ENCODE data around the gene MYLIP.

Gene MYLIP

GRCh38 chr6:16106991-16107787 lies 21.7 kb upstream of the MYLIP start:
- DNase-seq (ENCODE audit: low read depth in 1 of 2, low spot score in 1 of 2): no peak

DNA sequence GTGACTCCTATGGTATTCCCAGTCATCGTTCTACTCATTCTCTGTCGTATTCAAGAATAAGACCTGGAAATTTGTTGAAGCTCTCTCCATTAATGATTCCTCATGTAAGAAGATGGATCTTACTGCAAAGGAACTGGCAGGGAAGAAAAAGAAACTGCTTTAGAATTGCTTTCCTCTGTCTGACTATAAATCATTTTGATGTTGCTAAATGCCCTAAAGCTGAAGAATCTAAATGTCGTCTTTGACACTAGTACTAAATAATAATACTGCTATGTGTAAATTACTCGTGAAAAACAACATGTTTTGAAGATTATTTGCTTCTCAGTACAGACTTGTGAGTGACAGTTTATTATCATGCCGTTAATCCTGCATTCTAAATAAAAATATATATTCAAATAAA lies 20.5 kb upstream of the MYLIP start:
- DNase-seq (ENCODE audit: low read depth in 1 of 2, low spot score in 1 of 2): no peak

DNA sequence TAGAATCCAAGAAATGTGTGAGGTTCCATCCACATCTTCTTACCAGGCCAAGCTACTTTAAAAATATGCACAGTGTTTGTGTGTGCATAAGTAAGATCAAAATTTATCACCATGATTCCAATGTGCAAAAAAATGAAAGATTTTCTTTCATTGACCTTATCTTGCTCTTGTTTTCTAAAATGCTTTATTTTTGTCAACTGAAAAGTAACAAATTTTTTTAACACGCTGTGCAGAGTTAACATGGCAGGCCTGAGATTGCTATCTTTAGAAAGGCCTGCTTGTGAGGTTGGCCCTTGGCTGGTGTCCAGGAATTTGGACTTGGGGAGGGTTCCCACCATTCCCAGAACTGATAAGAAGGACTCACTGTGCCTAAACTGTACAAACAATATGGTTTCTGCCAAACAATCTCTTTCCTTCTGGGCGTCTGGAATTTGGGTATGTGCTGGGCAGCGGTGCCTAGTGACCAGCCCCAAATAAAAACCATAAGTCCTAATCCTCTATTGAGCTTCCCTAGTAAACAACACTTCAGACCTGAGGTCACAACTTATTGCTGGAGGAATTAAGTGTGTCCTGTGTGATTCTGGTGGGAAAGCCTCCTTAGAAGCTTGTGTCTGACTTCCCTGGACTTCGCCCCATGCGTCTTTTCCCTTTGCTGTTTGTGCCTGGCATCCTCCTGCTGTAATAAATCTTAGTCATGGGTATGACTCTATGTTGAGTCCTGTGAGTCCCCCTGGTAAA lies 19.8 kb upstream of the MYLIP start:
- no peak for DNase-seq (ENCODE audit: low read depth in 1 of 2, low spot score in 1 of 2)

DNA sequence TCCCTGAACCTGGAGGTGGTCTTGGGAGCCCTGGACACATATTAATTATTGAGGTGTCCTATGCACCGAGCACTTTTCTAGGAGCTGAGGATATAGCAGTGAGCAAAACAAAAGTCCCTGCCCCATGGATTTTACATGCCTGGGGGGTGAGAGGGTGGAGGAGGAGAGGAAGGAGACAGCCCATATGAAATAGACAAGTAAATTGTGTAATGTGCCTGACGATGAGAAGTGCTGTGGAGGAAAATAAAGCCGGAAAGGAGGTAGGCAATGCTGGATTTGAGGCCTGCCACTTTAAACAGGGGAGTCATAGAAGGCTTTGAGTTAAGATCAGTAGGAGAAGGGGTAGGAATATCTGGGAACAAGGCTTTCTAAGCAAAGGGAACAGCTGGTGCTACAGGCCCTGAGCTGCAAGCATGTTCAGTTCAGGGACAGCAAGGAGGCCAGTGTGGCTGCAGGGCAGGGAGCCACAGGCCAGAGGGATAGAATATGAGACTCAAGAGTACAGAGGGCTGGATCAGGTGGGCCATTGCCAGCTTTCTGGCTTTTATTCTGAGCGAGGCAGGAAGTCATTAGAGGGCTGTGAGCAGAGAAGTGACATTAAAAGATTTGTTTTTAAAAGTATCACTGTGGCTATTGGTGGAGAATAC lies 19.1 kb upstream of the MYLIP start:
- DNase-seq (ENCODE audit: low read depth in 1 of 2, low spot score in 1 of 2): no peak

- no peak for DNase-seq (ENCODE audit: low read depth in 1 of 2, low spot score in 1 of 2)
Observed at GRCh38 chr6:16118825-16119224, 10.1 kb upstream of the MYLIP start.

DNA sequence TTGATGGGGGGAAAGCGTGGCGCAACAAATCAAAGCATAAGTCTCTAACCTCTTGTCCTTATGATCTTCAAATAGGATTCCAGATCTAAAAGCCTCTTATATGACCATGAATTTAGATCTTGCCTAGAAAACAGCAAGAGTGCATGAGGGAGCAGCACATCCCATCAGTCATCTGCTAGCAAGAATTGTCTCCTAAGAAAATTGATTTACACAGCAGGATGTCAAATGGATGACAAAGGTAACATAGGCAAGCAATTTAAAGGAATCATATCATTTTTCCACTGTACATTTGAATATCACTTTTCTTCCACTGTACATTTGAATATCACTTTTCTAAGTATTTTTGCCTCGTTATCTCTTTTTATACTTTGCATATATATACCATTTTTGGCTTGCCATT lies 7.5 kb upstream of the MYLIP start:
- no peak for DNase-seq (ENCODE audit: low read depth in 1 of 2, low spot score in 1 of 2)

GRCh38 chr6:16122197-16122596 lies 6.7 kb upstream of the MYLIP start:
- DNase-seq (ENCODE audit: low read depth in 1 of 2, low spot score in 1 of 2): no peak

GRCh38 chr6:16124198-16125180 lies 4.4 kb upstream of the MYLIP start:
- DNase-seq (ENCODE audit: low read depth in 1 of 2, low spot score in 1 of 2): no peak

- no peak for DNase-seq (ENCODE audit: low read depth in 1 of 2, low spot score in 1 of 2)
Observed at GRCh38 chr6:16126056-16126455, 2.8 kb upstream of the MYLIP start.

DNA sequence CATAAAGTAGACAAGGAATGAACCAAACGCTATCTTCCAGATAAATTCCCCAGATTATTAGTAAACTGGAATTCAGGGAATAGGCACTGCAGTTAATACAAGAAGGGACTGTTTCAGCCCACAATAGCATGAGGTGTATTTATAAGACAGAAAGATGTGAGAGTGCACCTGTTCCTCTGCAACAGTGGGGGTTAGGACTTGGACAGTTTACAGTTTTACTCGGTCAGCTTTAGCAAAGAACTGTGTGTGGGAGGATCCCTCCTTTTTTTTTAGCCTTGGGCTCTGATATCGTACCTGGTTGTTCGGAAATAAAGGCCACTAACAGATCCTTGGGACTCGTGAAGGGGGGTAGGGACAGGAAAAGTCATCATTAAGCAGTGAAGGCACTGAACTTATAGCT lies 2.0 kb upstream of the MYLIP start:
- DNase-seq (ENCODE audit: low read depth in 1 of 2, low spot score in 1 of 2): no peak

- no peak for DNase-seq (ENCODE audit: low read depth in 1 of 2, low spot score in 1 of 2)
Observed at GRCh38 chr6:16127471-16127870, 1.4 kb upstream of the MYLIP start.

- DNase-seq (ENCODE audit: low read depth in 1 of 2, low spot score in 1 of 2): no peak
Observed at GRCh38 chr6:16129623-16130401, 926 bp downstream of the MYLIP start.

DNA sequence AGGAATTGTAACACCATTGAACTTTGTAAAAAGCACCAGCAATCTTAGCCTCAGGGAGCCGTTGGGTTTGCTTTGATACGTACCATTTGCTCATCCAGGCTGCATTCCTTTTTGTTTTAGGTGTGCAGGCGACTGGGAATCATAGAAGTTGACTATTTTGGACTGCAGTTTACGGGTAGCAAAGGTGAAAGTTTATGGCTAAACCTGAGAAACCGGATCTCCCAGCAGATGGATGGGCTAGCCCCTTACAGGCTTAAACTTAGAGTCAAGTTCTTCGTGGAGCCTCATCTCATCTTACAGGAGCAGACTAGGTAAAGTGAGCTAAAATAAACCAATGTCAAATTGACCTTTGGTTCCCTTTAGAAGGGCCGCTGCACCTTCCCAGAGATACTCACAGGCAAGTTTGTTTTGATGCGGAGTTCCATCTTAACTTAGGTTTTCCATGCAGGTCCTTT lies 1.6 kb downstream of the MYLIP start:
- DNase-seq (ENCODE audit: low read depth in 1 of 2, low spot score in 1 of 2): no peak

DNA sequence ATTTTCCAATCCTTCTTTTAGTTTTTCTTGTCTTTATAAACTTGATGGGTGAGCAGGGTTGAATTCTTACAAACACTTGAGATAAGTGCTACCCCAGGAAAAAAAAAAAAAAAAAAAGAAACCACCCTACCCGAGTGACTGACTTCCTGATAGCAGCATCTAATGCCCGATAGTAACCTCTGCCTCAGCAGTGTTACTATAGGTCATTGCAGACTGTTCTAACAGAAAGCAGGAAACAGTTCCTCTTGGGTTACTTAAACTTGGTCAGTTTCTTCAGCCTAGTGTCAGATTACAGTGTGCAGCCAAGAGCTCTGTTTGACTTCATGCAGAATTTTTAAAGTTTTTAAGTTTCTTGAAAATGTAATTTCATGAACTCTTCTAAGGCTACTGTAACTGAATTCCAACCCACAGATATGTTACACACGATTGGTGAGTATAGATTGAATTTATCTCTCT lies 2.1 kb downstream of the MYLIP start:
- DNase-seq (ENCODE audit: low read depth in 1 of 2, low spot score in 1 of 2): no peak

DNA sequence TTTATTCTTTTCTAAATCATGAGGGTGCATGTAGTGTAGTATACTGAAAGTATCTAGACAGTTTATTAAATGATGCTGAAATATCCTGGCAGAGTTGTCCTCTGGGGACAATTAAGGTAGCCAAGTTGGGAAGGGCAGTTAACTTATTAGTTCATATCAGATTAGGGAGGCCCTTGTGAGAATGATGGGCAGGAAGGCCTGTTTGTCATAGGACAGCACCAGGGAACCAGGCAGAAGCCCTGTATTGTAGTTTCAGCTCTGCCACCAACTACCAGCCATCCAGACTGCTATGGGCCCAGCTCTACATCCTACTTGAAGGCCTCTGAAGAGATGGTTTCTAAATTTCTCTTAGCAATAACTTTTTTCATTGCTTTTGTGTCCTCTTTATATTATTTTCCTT lies 4.0 kb downstream of the MYLIP start:
- no peak for DNase-seq (ENCODE audit: low read depth in 1 of 2, low spot score in 1 of 2)

DNA sequence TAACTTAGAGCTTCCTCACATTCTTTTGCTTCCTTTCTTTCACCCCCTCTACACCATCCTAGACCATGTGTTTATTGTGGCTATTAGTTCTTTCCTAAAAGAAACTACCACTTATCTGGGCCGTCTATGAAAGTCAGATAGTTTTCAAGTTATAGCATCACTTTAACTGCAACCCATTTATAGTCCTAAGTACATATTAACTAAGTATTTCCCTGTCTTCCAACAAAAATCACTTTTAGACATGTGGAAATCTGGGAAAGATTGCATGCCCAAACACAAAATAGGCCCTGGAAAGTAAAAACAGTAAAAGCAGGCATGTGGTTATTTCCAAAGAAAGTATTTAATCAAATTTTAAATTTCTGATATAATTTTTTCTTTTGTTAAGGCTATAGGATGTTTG lies 5.5 kb downstream of the MYLIP start:
- no peak for DNase-seq (ENCODE audit: low read depth in 1 of 2, low spot score in 1 of 2)

GRCh38 chr6:16135066-16135465 lies 6.2 kb downstream of the MYLIP start:
- no peak for DNase-seq (ENCODE audit: low read depth in 1 of 2, low spot score in 1 of 2)

GRCh38 chr6:16136091-16136490 lies 7.2 kb downstream of the MYLIP start:
- DNase-seq (ENCODE audit: low read depth in 1 of 2, low spot score in 1 of 2): no peak

- DNase-seq (ENCODE audit: low read depth in 1 of 2, low spot score in 1 of 2): peak in 1 of 2 donors; percentile 64
Observed at GRCh38 chr6:16136621-16137450, 8.0 kb downstream of the MYLIP start.
